A673 (cell line): ENCODE measurements around the gene SLC35G6.

Experiments used
- CTCF ChIP-seq: fragments of 300-800, 200-600 bp; sonication (generic); conservative IDR thresholded peaks from 2 replicates; pipeline ENCODE4 v1.5.1; 2017; ENCODE audit warnings: low read depth, mild to moderate bottlenecking, antibody characterized with exemption, low read length, moderate library complexity, mixed read lengths
- EZH2 ChIP-seq: fragments of 200-600 bp; sonication (generic); IDR thresholded peaks from 2 replicates; pipeline ENCODE4 v1.6.1; 2017; ENCODE audit warnings: borderline replicate concordance, low read depth, mild to moderate bottlenecking, mixed read lengths, antibody characterized with exemption, low read length; ENCODE audit not compliant: poor library complexity, severe bottlenecking

- TF ChIP-seq EZH2 (no peak), CTCF (no peak)
Measured at GRCh38 chr17:7483255-7484066, 2.2 kb downstream of the SLC35G6 start.
